CD4-positive, CD25-positive, alpha-beta regulatory T cell (primary cell): ENCODE results near the gene ENTR1. TPM values are rescaled to one million over a fixed set of nuclear protein-coding genes. Genes with fewer than 3 reads are reported as not detected.

Experiments used
- ATAC-seq, 2 donors: fragments of 150-1000 bp; cut with Tn5 transposase; one replicate each; pipeline ENCODE4 v1.10.0; 2021; ENCODE audit warnings: low read depth in 2 of 2, moderate number of reproducible peaks in 2 of 2, moderate library complexity in 1 of 2
- DNase-seq, 3 donors: peaks; one replicate each; pipeline versions ENCODE4 v3.0.0 to v3.0.0-alpha.2; 2012 to 2022; ENCODE audit warnings: mixed read lengths in 1 of 3
- H3K27ac ChIP-seq: one replicate; pipeline ENCODE4 v1.7.0; 2013; ENCODE audit warnings: mild to moderate bottlenecking, low read length; ENCODE audit not compliant: insufficient read depth, poor library complexity, severe bottlenecking
- H3K27me3 ChIP-seq: one replicate; pipeline ENCODE4 v1.7.0; 2013; ENCODE audit warnings: low read length; ENCODE audit not compliant: control insufficient read depth, insufficient read depth
- H3K36me3 ChIP-seq: one replicate; pipeline ENCODE4 v1.7.0; 2013; ENCODE audit warnings: mild to moderate bottlenecking, low read length, moderate library complexity; ENCODE audit not compliant: control insufficient read depth, insufficient read depth
- H3K4me1 ChIP-seq: 2 replicates; pipeline ENCODE4 v1.7.0; 2013; ENCODE audit warnings: mild to moderate bottlenecking, low read length; ENCODE audit not compliant: insufficient read depth, control insufficient read depth, poor library complexity, severe bottlenecking
- H3K4me3 ChIP-seq: one replicate; pipeline ENCODE4 v1.7.0; 2013; ENCODE audit warnings: low read depth, mild to moderate bottlenecking, low read length, moderate library complexity
- H3K9me3 ChIP-seq, 2 experiments: 1 replicate in 1 of 2; 2 replicates in 1 of 2; pipeline ENCODE4 v1.7.0; 2013; ENCODE audit warnings: low read length in 2 of 2, mild to moderate bottlenecking in 1 of 2, moderate library complexity in 1 of 2; ENCODE audit not compliant: control insufficient read depth in 2 of 2
- H3K27ac Mint-ChIP-seq, 3 donors: one replicate each; pipeline ENCODE4 v1.8.0; 2020 to 2022; ENCODE audit warnings: mild to moderate bottlenecking in 3 of 3, mixed read lengths in 3 of 3, moderate library complexity in 2 of 3
- H3K27me3 Mint-ChIP-seq: one replicate; pipeline ENCODE4 v1.8.0; 2022; ENCODE audit warnings: mild to moderate bottlenecking, mixed read lengths
- H3K36me3 Mint-ChIP-seq: one replicate; pipeline ENCODE4 v1.8.0; 2020; ENCODE audit warnings: mixed read lengths
- H3K4me1 Mint-ChIP-seq, 4 donors: one replicate each; pipeline ENCODE4 v1.8.0; 2020 to 2022; ENCODE audit warnings: mixed read lengths in 4 of 4, mild to moderate bottlenecking in 1 of 4
- H3K4me3 Mint-ChIP-seq, 4 donors: one replicate each; pipeline ENCODE4 v1.8.0; 2020 to 2022; ENCODE audit warnings: mild to moderate bottlenecking in 4 of 4, mixed read lengths in 4 of 4, moderate library complexity in 3 of 4
- H3K9me3 Mint-ChIP-seq, 7 donors: one replicate each; pipeline ENCODE4 v1.8.0; 2020 to 2022; ENCODE audit warnings: mixed read lengths in 7 of 7, mild to moderate bottlenecking in 3 of 7, moderate library complexity in 2 of 7
- polyA plus RNA-seq, 4 donors: library from polyadenylated mRNA; unstranded; fragments of 300-500 nt; fragmentation: Illumina TruSeq; gene quantifications; one replicate each; pipeline ENCODE4 v1.2.3, GENCODE V29; 2021
- total RNA-seq: library from RNA; stranded (reverse); gene quantifications from one replicate; pipeline ENCODE4 v1.2.3, GENCODE V29; 2022

Gene ENTR1
- total and polyA plus RNA-seq, 5 donors from 2014 or later: 7.8 to 63.2 (median 9.6) TPM

GRCh38 chr9:136364942-136365774, 45.3 kb downstream of the ENTR1 start:
- no peaks in the 10 kb centered on the region for H3K4me1 ChIP-seq
- Mint-ChIP-seq H3K27ac (no peak overlapping the region), H3K4me3 (peak overlapping the region in 1 of 4 donors; percentile 38), H3K27me3 (peaks cover 5% of the 10 kb centered on the region), H3K4me1 (peaks cover 0 to 4% (median 0%) of the 10 kb centered on the region in 4 donors), H3K36me3 (no peaks in the 10 kb centered on the region), H3K9me3 (no peaks in the 10 kb centered on the region)
- no peaks in the 10 kb centered on the region for H3K27me3 ChIP-seq
- no peak overlapping the region for H3K4me3 ChIP-seq
- DNase-seq (no peak), ATAC-seq (no peak)
- H3K27ac ChIP-seq: no peak overlapping the region
- H3K36me3 ChIP-seq: no peaks in the 10 kb centered on the region
- no peaks in the 10 kb centered on the region for H3K9me3 ChIP-seq

DNA sequence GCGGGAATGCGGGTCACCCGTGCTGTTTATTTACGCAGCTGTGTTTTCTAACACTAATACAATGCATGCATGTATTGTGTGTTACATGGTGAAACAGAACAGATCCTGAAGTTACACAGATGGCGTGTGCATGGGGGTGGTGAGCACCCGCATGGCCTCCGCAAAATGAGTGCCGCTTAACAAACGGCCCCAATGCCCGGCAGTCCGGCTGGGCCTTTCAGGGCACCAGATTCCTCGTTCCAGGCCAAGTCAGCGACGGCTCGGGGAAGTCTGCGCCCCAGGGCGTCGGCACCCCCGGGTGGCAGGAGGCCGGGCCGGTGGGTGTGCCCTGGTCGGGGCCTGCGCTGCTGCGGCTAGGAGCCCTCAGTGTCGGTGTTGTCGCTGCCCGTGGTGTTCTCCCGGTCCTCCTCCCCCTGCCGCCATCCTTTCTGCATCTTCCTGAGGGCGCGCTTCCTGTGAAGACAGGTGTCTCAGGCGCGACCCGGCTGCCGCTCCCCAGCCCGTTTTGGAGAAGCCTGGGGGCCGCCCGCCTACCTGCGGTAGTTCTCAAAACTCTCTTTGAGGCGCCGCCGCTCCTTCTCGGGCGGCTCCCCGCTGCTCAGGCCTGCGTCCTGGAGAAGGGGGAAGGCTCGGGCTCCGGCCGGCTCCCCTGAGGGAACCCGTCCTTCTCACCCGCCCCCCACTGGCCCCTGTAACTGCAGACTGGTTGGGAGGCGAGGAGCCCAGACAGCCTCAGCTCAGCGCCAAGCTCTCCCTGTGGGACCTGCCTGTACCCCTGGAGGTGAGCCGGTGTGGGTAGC, 46.3 kb downstream of the ENTR1 start:
- Histone ChIP-seq H3K36me3 (no peaks in the 10 kb centered on the region), H3K27me3 (no peaks in the 10 kb centered on the region), H3K9me3 (no peaks in the 10 kb centered on the region), H3K27ac (no peak overlapping the region), H3K4me3 (no peak overlapping the region), H3K4me1 (no peaks in the 10 kb centered on the region)
- peaks cover 0 to 4% (median 0%) of the 10 kb centered on the region in 4 donors for H3K4me1 Mint-ChIP-seq
- H3K27ac Mint-ChIP-seq: no peak overlapping the region
- H3K9me3 Mint-ChIP-seq: no peaks in the 10 kb centered on the region
- ATAC-seq (no peak), DNase-seq (no peak)
- H3K36me3 Mint-ChIP-seq: no peaks in the 10 kb centered on the region
- H3K27me3 Mint-ChIP-seq: peaks cover 5% of the 10 kb centered on the region
- H3K4me3 Mint-ChIP-seq: peak overlapping the region in 3 of 4 donors; percentile 58 to 84 (median 69)

GRCh38 chr9:136363106-136363948, 47.1 kb downstream of the ENTR1 start, which contains the start of gene DNLZ:
Gene DNLZ (minus strand): TSS chr9:136363744. CDS start chr9:136363714, 30 bp downstream.
- Histone ChIP-seq H3K4me3 (no peak within 1 kb of the TSS), H3K27me3 (no peaks in the 10 kb centered on the region), H3K36me3 (no peaks in the 10 kb centered on the region), H3K4me1 (no peaks in the 10 kb centered on the region), H3K27ac (peak within 1 kb of the TSS; percentile 78), H3K9me3 (no peaks in the 10 kb centered on the region)
- peaks cover 5% of the 10 kb centered on the region for H3K27me3 Mint-ChIP-seq
- H3K9me3 Mint-ChIP-seq: no peaks in the 10 kb centered on the region
- H3K4me3 Mint-ChIP-seq: peak within 1 kb of the TSS; percentile 84 to 88 (median 86)
- peak; percentile 80 to 85 for ATAC-seq
- peak; percentile 86 to 93 (median 89) for DNase-seq
- peak within 1 kb of the TSS in 2 of 3 donors; percentile 49 to 80 for H3K27ac Mint-ChIP-seq
- no peaks in the 10 kb centered on the region for H3K36me3 Mint-ChIP-seq
- peaks cover 0 to 4% (median 0%) of the 10 kb centered on the region in 4 donors for H3K4me1 Mint-ChIP-seq

- DNase-seq: no peak
- Mint-ChIP-seq H3K27me3 (peaks cover 5% of the 10 kb centered on the region), H3K27ac (peak overlapping the region in 1 of 3 donors; percentile 49), H3K4me1 (peaks cover 0 to 4% (median 0%) of the 10 kb centered on the region in 4 donors), H3K4me3 (peak overlapping the region; percentile 84 to 88 (median 86)), H3K36me3 (no peaks in the 10 kb centered on the region), H3K9me3 (no peaks in the 10 kb centered on the region)
- Histone ChIP-seq H3K4me1 (no peaks in the 10 kb centered on the region), H3K27me3 (no peaks in the 10 kb centered on the region), H3K9me3 (no peaks in the 10 kb centered on the region), H3K4me3 (no peak overlapping the region), H3K36me3 (no peaks in the 10 kb centered on the region), H3K27ac (peak overlapping the region; percentile 78)
- no peak for ATAC-seq
These were observed 48.0 kb downstream of the ENTR1 start for GRCh38 chr9:136362450-136362784.

GRCh38 chr9:136361754-136362449, 48.5 kb downstream of the ENTR1 start:
- Mint-ChIP-seq H3K27me3 (peaks cover 5% of the 10 kb centered on the region), H3K36me3 (no peaks in the 10 kb centered on the region), H3K9me3 (no peaks in the 10 kb centered on the region), H3K4me1 (peaks cover 0 to 4% (median 0%) of the 10 kb centered on the region in 4 donors), H3K4me3 (peak overlapping the region; percentile 21 to 63 (median 54)), H3K27ac (no peak overlapping the region)
- no peaks in the 10 kb centered on the region for H3K27me3 ChIP-seq
- no peaks in the 10 kb centered on the region for H3K9me3 ChIP-seq
- no peaks in the 10 kb centered on the region for H3K36me3 ChIP-seq
- ATAC-seq: no peak
- no peak for DNase-seq
- no peak overlapping the region for H3K4me3 ChIP-seq
- H3K27ac ChIP-seq: no peak overlapping the region
- H3K4me1 ChIP-seq: no peaks in the 10 kb centered on the region

- no peak overlapping the region for H3K27ac Mint-ChIP-seq
- H3K4me1 ChIP-seq: no peaks in the 10 kb centered on the region
- no peak overlapping the region for H3K4me3 ChIP-seq
- H3K27me3 ChIP-seq: no peaks in the 10 kb centered on the region
- H3K27ac ChIP-seq: no peak overlapping the region
- no peaks in the 10 kb centered on the region for H3K36me3 ChIP-seq
- peak overlapping the region in 3 of 4 donors; percentile 52 to 63 (median 56) for H3K4me3 Mint-ChIP-seq
- H3K27me3 Mint-ChIP-seq: peaks cover 4% of the 10 kb centered on the region
- DNase-seq (no peak), ATAC-seq (no peak)
- H3K9me3 Mint-ChIP-seq: no peaks in the 10 kb centered on the region
- H3K36me3 Mint-ChIP-seq: no peaks in the 10 kb centered on the region
- H3K9me3 ChIP-seq: no peaks in the 10 kb centered on the region
- H3K4me1 Mint-ChIP-seq: peaks cover 0 to 4% (median 0%) of the 10 kb centered on the region in 4 donors
These were observed 49.2 kb downstream of the ENTR1 start for GRCh38 chr9:136361047-136361753.
